Skeletal muscle satellite cell (primary cell): ENCODE measurements around the gene TMEM147.

ENCODE experiments used
- H3K27me3 ChIP-seq: 2 replicates; pipeline ENCODE4 v1.7.0; 2013; ENCODE audit warnings: low read length; ENCODE audit not compliant: control insufficient read depth, insufficient read depth
- H3K36me3 ChIP-seq: 2 replicates; pipeline ENCODE4 v1.7.0; 2013; ENCODE audit warnings: mild to moderate bottlenecking, control low read depth, low read length; ENCODE audit not compliant: insufficient read depth
- H3K4me1 ChIP-seq: 2 replicates; pipeline ENCODE4 v1.7.0; 2013; ENCODE audit warnings: low read length; ENCODE audit not compliant: control insufficient read depth, insufficient read depth
- H3K4me2 ChIP-seq: 2 replicates; pipeline ENCODE4 v1.7.0; 2013; ENCODE audit warnings: mild to moderate bottlenecking, low read length
- H3K4me3 ChIP-seq: 2 replicates; pipeline ENCODE4 v1.7.0; 2013; ENCODE audit warnings: low read length
- H3K9ac ChIP-seq: 2 replicates; pipeline ENCODE4 v1.7.0; 2013; ENCODE audit warnings: mild to moderate bottlenecking, low read depth, low read length, moderate library complexity
- H3K9me3 ChIP-seq: replicated peaks from 2 replicates; pipeline ENCODE4 v1.7.0; 2013; ENCODE audit warnings: mild to moderate bottlenecking, control low read depth, low read length

The TMEM147 gene

DNA sequence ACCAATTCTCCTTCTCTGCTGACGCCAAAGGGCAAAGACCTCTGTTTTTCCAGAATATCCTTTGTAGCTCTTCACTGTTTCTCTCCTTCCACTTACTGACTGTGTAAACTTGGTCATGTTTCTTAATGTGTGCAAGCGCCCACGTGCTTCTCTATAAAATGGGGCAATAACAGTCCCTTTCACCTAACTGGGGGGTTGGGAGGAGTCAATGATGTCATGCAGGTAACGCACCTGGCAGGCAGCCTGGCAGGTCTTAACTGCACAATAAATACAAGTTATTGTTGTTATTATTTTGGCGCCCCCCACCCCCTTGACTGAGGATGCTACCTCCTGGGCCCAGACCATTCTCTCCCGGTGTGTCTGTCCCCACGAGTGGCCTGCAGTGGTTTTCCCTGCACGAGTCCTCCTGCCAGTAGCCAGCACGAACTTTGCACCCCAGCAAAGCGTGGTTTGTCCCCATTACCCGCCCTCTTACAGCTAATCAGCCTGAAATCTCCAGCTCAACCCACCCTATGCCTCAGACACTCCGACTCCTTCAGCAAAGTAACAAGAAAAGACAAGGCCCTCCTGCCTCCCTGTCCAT lies 22.6 kb upstream of the TMEM147 start:
- no peaks in the 10 kb centered on the region for H3K9me3 ChIP-seq
- H3K4me2 ChIP-seq, result no peak overlapping the region
- no peak overlapping the region for H3K4me3 ChIP-seq
- no peak overlapping the region for H3K9ac ChIP-seq
- H3K4me1 ChIP-seq, result peaks cover 17% of the 10 kb centered on the region
- H3K27me3 ChIP-seq, result peaks cover 19% of the 10 kb centered on the region
- no peaks in the 10 kb centered on the region for H3K36me3 ChIP-seq

- no peak overlapping the region for H3K4me3 ChIP-seq
Measured at GRCh38 chr19:35524181-35524837, 21.1 kb upstream of the TMEM147 start.

GRCh38 chr19:35525873-35526272 lies 19.6 kb upstream of the TMEM147 start:
- Histone ChIP-seq H3K4me2 (no peak overlapping the region), H3K4me1 (peaks cover 8% of the 10 kb centered on the region), H3K4me3 (no peak overlapping the region), H3K27me3 (peaks cover 24% of the 10 kb centered on the region), H3K36me3 (no peaks in the 10 kb centered on the region), H3K9me3 (no peaks in the 10 kb centered on the region), H3K9ac (no peak overlapping the region)

More at GRCh38 chr19:35524181-35524837, 21.1 kb upstream of the TMEM147 start:
- Histone ChIP-seq H3K9ac (no peak overlapping the region), H3K4me1 (peaks cover 11% of the 10 kb centered on the region), H3K4me2 (no peak overlapping the region), H3K36me3 (no peaks in the 10 kb centered on the region), H3K9me3 (no peaks in the 10 kb centered on the region), H3K27me3 (peaks cover 19% of the 10 kb centered on the region)

- Histone ChIP-seq H3K36me3 (no peaks in the 10 kb centered on the region), H3K4me3 (no peak within 1 kb of the TSS), H3K27me3 (peaks cover 45% of the 10 kb centered on the region), H3K9ac (no peak within 1 kb of the TSS), H3K4me2 (no peak within 1 kb of the TSS), H3K9me3 (no peaks in the 10 kb centered on the region), H3K4me1 (peaks cover 8% of the 10 kb centered on the region)
Measured at GRCh38 chr19:35528218-35529038, 17.0 kb upstream of the TMEM147 start, which contains the start of gene SBSN. Gene SBSN, minus strand, starts transcription at chr19:35528311. Its CDS starts 30 bp downstream, at chr19:35528281.

DNA sequence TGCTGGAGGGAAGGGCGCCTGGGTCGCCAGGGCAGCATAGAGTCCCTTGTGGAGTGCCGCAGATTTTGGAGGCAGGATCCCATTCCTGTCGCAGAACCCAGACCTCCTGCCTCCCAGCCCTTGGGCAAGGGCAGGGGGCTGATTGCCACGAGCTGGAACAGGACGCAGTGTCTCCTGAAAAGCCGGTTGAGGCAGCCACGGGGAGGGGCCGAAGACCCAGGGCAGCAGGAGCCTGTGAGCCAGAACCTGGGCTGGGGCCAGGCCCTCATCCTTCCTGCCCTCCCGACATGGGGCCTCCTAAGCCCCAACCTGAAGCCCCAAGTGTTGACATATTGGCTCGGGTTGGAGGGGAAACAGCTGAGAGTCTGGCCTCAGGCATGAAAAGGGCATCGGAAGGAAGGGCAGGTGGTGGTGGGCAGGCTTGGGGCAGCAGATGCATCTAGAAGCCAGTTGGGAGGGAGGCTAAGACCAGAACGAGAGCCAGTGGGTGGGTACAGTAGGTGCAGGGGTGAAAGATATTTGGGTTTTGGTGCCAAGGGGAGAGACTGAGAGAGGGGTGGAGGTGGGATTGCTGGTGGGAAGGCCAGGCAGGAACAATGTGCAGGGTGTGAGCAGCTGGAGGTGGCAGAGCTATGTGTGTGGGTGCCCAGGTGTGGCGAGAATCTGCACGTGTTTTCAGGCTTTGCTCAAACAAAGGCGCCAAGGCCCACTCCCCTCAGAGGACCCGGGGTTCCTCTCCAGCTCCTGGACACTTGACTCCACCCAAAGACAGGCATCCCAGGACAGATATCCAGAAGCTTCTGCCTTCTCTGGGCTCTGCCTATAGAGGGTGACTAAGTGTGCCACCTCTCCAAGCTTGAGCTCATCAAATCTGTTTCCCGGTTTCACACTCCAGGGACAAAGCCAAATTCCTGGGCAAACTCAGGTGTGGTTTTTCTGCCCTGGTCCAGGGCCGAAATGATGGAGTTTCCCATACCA lies 15.9 kb upstream of the TMEM147 start:
- Histone ChIP-seq H3K4me1 (peaks cover 8% of the 10 kb centered on the region), H3K9me3 (no peaks in the 10 kb centered on the region), H3K4me2 (no peak overlapping the region), H3K4me3 (no peak overlapping the region), H3K36me3 (no peaks in the 10 kb centered on the region), H3K27me3 (peaks cover 50% of the 10 kb centered on the region), H3K9ac (no peak overlapping the region)

GRCh38 chr19:35531291-35531690 lies 14.1 kb upstream of the TMEM147 start:
- Histone ChIP-seq H3K9ac (no peak overlapping the region), H3K9me3 (no peaks in the 10 kb centered on the region), H3K36me3 (no peaks in the 10 kb centered on the region), H3K4me2 (no peak overlapping the region), H3K27me3 (peaks cover 45% of the 10 kb centered on the region), H3K4me3 (no peak overlapping the region), H3K4me1 (peaks cover 8% of the 10 kb centered on the region)

- Histone ChIP-seq H3K27me3 (peaks cover 45% of the 10 kb centered on the region), H3K9me3 (no peaks in the 10 kb centered on the region), H3K36me3 (no peaks in the 10 kb centered on the region), H3K4me3 (no peak within 1 kb of the TSS), H3K4me2 (peak within 1 kb of the TSS; percentile 58), H3K4me1 (peaks cover 4% of the 10 kb centered on the region), H3K9ac (no peak within 1 kb of the TSS)
Measured at GRCh38 chr19:35533201-35533821, 12.1 kb upstream of the TMEM147 start, which contains the start of gene GAPDHS. Gene GAPDHS, plus strand, starts transcription at chr19:35533456. Its CDS starts 72 bp downstream, at chr19:35533528.

DNA sequence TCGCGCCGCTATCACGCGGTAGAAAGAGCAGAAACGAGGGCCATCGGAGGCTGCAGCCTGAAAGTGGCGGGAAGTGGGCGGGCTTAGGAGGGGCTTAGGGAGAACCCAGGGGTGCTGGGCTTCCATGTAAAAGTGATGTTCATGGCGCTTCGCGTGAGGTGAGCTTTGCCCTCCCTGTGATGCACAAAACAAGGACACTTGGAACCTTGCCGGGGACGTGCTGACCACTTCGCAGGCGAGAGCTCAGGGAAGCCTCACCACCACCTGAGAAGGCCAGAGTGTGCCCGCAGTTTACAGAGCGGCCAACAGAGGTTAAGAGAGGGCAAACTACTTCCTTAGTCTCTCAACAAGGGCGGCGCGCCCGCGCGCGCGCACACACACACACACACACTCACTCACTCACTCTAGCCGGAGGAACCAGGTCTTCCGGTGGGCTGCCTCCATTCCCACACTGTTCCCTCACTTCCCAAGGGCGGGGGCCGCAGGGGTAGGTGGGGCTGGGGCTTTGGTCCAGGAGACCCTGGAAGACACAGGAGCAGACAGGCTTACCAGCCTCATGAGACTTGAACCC lies 11.5 kb upstream of the TMEM147 start:
- peaks cover 45% of the 10 kb centered on the region for H3K27me3 ChIP-seq
- no peak overlapping the region for H3K4me3 ChIP-seq
- no peaks in the 10 kb centered on the region for H3K4me1 ChIP-seq
- H3K36me3 ChIP-seq, result no peaks in the 10 kb centered on the region
- no peak overlapping the region for H3K9ac ChIP-seq
- H3K4me2 ChIP-seq, result peak overlapping the region; percentile 58
- no peaks in the 10 kb centered on the region for H3K9me3 ChIP-seq

- Histone ChIP-seq H3K9ac (no peak overlapping the region), H3K4me2 (no peak overlapping the region), H3K27me3 (peaks cover 43% of the 10 kb centered on the region), H3K4me1 (no peaks in the 10 kb centered on the region), H3K36me3 (no peaks in the 10 kb centered on the region), H3K9me3 (no peaks in the 10 kb centered on the region), H3K4me3 (no peak overlapping the region)
Measured at GRCh38 chr19:35534803-35535480, 10.5 kb upstream of the TMEM147 start.

DNA sequence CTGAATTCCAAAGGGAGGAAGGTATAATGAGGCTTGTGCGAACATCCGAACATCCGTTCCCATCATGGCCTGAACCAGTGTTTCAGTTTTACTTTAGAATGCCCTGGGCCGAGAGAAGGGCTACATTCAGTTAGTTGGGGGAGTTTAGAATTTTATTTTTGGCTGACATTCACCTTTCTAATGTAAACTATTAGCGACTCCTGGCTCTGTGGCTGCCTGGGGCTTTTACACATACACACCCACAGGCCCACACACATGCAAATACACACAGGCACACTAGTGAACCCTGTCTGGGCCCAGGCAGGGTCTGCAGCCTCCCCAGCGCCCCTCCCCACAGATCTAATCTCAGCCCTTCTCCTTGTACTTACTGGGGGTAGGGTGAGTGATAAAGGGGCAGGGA lies 6.1 kb upstream of the TMEM147 start:
- peaks cover 8% of the 10 kb centered on the region for H3K27me3 ChIP-seq
- H3K36me3 ChIP-seq, result no peaks in the 10 kb centered on the region
- H3K4me2 ChIP-seq, result no peak overlapping the region
- H3K4me3 ChIP-seq, result no peak overlapping the region
- no peaks in the 10 kb centered on the region for H3K9me3 ChIP-seq
- peaks cover 3% of the 10 kb centered on the region for H3K4me1 ChIP-seq
- H3K9ac ChIP-seq, result no peak overlapping the region
